HEK293T (cell line): ENCODE measurements around the gene PDE6C.

ENCODE experiments used
- BHLHE40 ChIP-seq: fragments of 450-650 bp; IDR thresholded peaks from 2 replicates; pipeline ENCODE4 v1.6.1; 2016; ENCODE audit warnings: mild to moderate bottlenecking, moderate library complexity, borderline replicate concordance
- FOXK2 ChIP-seq: fragments of 450-650 bp; IDR thresholded peaks from 2 replicates; pipeline ENCODE4 v1.6.1; 2016; ENCODE audit warnings: mild to moderate bottlenecking
- HDGF ChIP-seq: fragments of 450-650 bp; IDR thresholded peaks from 2 replicates; pipeline ENCODE4 v1.6.1; 2017; ENCODE audit warnings: antibody characterized with exemption, borderline replicate concordance
- LEF1 ChIP-seq: fragments of 450-650 bp; IDR thresholded peaks from 2 replicates; pipeline ENCODE4 v1.6.1; 2017; ENCODE audit warnings: mild to moderate bottlenecking, borderline replicate concordance
- SUZ12 ChIP-seq: fragments of 450-650 bp; IDR thresholded peaks from 2 replicates; pipeline ENCODE4 v1.6.1; 2016; ENCODE audit warnings: mild to moderate bottlenecking
- ZNF384 ChIP-seq: fragments of 450-650 bp; IDR thresholded peaks from 2 replicates; pipeline ENCODE4 v1.6.1; 2016

- TF ChIP-seq SUZ12 (no peak), FOXK2 (no peak), BHLHE40 (no peak), HDGF (no peak), LEF1 (no peak), ZNF384 (no peak)
These were observed 53.7 kb downstream of the PDE6C start for GRCh38 chr10:93666030-93666429.
